Stimulated activated CD4-positive, alpha-beta T cell treated with anti-CD3 and anti-CD28 coated beads, Interleukin-12 subunit alpha, Interleukin-12 subunit beta, amount 100 ng/mL, for 48 hours (primary cell): Measurements from ENCODE around the gene KLHL6.

ENCODE experiments used
- DNase-seq, 3 donors: peaks; one replicate each; pipeline ENCODE4 v3.0.0-alpha.2; 2020; ENCODE audit warnings: low read depth in 2 of 3, low spot score in 1 of 3

Gene KLHL6

GRCh38 chr3:183508821-183509220 lies 46.7 kb downstream of the KLHL6 start:
- DNase-seq, result no peak

- no peak for DNase-seq
Measured at GRCh38 chr3:183507551-183507950, 48.0 kb downstream of the KLHL6 start.

DNA sequence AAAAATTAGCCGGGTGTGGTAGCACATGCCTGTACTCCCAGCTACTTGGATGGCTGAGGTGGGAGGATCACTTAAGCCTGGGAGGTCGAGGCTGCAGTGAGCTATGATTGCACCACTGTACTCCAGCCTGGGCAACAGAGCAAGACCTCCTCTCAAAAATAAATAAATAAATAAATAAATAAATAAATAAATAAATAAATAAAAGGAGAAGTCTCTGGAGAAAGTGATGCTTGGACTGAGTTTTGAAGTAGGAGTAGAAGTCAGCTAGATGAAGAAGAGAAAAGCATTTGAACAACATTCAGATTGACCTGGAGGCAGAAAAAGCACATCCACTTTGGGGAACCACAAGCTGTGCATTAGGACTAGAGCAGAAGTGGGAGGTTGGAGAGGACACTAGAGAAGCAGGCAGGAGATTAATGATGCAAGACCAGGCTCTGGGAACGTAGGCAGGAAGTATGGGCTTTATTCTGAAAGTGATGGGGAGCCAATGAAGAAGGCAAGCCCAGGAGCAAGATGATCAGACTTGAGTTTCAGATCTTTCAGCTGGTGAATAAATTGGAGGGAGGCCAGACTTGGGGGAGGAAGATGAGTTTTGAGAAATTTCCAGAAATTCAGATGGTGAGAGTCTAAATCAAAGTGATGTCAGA lies 48.7 kb downstream of the KLHL6 start:
- no peak for DNase-seq

DNA sequence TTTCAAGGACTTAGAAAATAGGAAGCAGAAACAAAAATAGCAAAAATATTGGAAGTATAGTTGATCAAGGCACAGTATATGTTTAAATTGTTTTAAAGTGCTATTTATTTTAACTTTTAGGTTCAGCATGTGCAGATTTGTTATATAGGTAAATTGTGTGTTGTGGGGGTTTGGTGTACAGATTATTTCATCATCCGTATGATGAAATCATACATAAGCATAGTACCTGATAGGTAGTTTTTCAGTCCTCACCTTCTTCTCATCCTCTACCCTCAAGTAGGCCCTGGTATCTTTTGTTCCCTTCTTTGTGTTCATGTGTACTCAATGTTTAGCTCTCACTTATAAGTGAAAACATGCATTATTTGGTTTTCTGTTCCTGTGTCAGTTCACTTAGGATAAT lies 50.9 kb downstream of the KLHL6 start:
- no peak for DNase-seq

DNA sequence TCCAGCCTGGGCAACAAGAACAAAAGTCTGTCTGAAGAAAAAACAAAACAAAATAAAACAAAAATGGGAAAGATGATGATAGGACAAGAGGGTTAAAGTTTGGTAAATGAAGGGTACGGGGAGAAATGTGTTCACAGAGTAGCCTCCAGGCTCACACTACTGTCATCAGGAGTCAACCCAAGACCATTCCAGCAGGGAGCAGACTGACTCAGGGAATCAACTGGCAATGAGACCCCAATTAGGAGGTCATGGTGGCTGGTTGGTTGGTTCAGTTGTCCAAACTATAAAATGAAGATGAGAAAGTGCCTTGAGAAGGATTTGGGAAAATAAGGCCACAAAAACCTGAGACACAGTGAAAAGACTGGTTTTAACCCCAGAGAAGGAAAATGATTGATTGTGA lies 51.8 kb downstream of the KLHL6 start:
- DNase-seq, result no peak

DNA sequence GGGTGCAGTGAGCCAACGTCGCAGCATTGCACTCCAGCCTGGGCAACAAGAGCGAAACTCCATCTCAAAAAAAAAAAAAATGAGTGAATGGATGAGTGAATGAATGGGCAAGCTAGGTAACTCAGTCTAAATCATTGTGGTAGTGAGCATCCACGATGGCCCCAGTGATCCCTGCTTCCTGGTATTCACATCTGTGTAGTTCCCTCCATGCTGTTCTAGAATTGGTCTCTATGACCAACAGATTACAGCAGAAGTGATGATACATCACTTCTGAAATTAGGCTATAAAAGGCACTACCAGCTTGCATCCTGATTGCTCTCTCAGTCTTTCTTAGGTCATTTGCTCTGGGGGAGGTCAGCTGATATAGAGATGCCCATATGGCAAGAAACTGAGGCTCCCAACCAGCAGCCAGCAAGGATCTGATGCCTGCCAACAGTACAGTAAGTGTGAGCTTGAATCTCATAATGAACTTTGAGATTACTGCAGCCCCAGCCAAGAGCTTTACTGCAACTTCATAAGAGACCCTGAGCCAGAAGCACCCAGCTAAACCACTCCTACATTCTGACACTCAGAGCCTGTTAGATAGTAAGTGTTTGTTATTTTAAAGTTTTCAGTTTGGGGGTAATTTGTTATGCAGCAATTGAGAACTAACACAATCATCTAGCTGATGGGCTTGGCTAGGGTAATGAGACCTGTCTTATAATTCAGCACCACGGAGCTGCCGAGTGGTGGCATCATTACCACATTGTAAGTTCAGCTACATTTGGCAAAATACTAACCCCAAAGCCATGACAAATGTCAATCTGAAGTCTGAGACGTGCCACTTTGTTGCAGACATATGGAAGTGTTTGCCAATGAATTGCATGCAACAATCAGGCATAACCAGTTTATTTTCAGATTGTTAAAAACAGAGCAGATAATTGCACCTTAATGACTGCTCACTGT lies 53.0 kb downstream of the KLHL6 start:
- DNase-seq, result no peak

DNA sequence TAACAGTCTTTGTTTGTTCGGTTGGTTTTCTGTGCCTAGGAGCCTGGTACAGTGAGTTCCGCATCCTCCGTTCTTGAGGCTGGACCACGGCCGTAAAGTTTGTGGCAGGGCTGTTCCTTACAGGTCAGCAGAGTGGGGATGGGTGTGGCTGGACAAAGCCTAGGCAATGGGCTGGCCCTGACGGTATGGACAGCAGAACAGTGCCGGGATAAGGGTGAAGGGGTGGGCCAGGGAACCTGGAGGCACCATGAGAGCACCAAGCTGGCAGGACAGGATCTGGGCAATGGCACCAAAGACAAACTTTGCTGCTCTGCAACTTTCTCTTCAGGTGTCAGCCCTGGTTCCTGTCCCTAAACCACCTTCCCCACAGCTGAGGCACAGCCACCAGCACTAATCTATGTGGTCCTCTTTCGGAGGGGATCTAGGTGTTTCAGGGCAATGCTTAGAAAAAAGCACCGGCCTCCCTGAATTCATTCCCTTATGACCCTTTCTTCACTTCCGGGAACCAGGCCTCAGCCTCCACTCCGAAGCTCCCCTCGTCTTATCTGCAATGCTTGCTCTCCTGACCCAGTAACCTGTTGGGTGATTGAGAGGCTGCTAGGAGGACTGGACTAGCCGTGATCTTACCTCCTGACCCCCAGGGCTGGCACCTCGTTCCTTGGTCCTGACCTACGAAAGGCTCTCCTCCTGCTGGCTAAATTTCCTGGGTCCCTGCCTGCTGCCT lies 54.4 kb downstream of the KLHL6 start:
- no peak for DNase-seq

DNA sequence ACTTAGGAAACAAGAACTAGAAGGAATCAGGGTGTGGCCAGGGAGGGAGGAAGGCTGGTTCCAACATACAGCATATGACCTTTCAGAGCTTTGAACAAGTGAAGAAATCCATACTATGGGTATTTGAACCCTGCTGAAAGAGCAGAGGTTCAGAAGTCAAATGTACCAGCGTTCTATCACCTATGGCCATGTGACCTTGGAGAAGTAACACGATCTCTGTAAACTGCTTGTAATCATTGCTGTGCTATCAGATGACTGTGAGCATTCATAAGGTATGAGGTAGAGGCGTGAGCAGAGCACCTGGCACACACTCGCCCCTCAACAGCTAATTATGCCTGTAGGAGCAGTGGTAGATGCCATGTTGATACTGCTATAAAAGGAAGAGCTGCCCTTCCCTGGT lies 55.2 kb downstream of the KLHL6 start:
- DNase-seq, result no peak

DNA sequence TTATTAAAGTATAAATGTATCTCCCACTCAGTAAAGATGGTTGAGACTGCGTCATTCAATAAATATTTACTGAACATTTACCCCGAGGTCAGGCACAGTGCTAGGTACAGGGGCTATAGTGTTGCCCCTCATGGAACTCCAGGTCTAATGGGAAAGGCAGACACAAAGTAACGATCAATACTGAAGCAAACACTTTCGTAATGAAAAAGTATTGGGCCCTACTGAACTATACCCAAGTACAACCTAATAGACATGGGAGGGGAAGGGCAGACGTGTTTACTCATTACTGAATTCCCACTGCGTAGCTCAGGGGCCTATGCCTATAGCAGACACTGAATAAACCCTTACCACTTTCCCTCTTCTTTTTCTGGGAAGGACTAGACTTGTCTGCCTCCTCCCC lies 56.9 kb downstream of the KLHL6 start:
- no peak for DNase-seq

- DNase-seq, result no peak
Measured at GRCh38 chr3:183497313-183497712, 58.2 kb downstream of the KLHL6 start.

DNA sequence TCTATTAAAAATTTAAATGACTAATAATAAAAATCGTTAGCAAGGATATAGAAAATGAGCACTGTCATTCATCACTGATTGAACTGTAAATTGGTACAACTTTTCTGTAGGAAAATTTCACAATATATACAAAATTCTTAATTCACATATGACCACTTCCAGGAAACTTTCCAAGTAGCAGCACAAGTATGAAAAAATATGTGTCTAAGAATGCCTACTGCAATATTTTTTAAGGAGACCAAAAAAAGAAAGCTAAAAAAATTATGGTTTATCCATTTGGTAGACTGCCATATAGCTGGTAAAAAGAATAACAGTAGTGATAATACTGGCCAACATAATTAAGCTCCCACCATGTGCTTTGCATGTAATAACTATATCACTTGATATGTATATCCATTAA lies 59.2 kb downstream of the KLHL6 start:
- DNase-seq, result no peak

- DNase-seq, result no peak
Measured at GRCh38 chr3:183494341-183494740, 61.2 kb downstream of the KLHL6 start.

- DNase-seq, result no peak
Measured at GRCh38 chr3:183493296-183494045, 62.0 kb downstream of the KLHL6 start.

GRCh38 chr3:183492849-183493179 lies 62.7 kb downstream of the KLHL6 start:
- DNase-seq, result no peak

- no peak for DNase-seq
Measured at GRCh38 chr3:183491923-183492848, 63.3 kb downstream of the KLHL6 start.

DNA sequence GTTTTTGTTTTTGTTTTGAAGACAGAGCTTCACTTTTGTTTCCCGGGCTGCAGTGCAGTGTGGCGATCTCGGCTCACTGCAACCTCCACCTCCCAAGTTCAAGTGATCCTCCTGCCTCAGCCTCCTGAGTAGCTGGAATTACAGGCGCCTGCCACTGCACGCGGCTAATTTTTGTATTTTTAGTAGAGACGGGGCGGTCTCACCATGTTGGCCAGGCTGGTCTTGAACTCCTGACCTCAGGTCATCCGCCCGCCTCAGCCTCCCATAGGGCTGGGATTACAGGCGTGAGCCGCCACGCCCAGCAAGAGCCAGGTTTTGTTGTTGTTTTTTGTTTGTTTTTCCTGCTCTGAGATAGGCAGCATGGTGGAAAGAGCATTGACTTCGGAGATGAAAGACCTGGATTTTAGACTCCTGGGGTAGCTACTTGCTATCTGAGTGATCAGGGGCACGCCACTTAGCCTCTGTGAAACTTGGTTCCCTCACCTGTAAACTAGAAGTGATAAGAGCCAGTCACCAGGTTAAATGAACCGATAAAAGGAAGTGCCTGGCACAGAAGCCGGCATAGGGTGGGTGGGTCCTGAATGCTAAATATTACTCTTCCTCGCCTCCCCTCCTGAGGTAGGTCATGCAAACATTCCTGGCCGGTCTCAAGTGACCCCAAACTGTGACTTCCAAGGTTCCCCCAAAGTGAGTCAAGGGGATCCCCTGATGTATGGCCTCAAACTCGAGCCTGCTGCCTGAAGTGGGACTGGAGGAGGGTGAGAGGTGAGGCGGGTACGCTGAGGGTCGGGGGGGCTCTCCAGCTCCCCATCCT lies 64.2 kb downstream of the KLHL6 start:
- DNase-seq, result no peak

GRCh38 chr3:183490653-183491052 lies 64.9 kb downstream of the KLHL6 start:
- no peak for DNase-seq

DNA sequence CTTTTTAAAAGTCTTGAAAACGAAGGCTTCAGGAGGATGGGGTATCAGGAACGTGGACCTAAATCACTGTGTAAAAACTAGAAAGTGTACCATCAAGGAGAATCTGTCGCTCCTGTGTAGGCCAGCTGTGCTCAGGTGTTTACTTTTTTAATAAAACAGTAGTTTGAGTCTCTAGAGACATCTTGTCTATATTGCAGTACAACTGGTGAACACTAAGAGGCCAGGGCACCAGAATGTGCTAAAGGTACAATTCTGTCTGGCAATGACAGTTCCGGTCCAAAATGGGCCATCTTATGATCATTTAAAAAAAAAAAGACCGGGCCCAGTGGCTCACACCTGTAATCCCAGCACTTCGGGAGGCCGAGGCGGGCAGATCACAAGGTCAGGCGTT lies 65.3 kb downstream of the KLHL6 start:
- no peak for DNase-seq

- no peak for DNase-seq
Measured at GRCh38 chr3:183489455-183490210, 65.9 kb downstream of the KLHL6 start.
